GM13977 (cell line): ENCODE data around the gene ST7.

Experiments used
- DNase-seq: peaks from one replicate; pipeline ENCODE4 v3.0.0; 2012; ENCODE audit warnings: low spot score
- CTCF ChIP-seq: IDR thresholded peaks from 2 replicates; pipeline ENCODE4 v1.5.1; 2012; ENCODE audit warnings: mild to moderate bottlenecking, control low read depth; ENCODE audit not compliant: insufficient read depth; ENCODE audit errors: extremely low read depth, missing control alignments
- in situ Hi-C: fragments of 300-500 bp; cut with MboI; formaldehyde crosslinking; loops from one replicate; pipeline ENCODE4 v1.12.0; 2022; ENCODE audit warnings: low sequenced_read_pairs, low pct_unique_long_range_greater_than_20kb, mixed read lengths, inconsistent platforms; ENCODE audit not compliant: unreplicated experiment

ST7 gene

GRCh38 chr7:117193564-117193963 is 240.3 kb downstream of the ST7 start:
- in situ Hi-C loops = no loop called here
- no peak for DNase-seq
- TF ChIP-seq CTCF = no peak

GRCh38 chr7:117194445-117194844 is 241.1 kb downstream of the ST7 start:
- in situ Hi-C loops = no loop called here
- TF ChIP-seq CTCF = no peak

GRCh38 chr7:117195361-117196029 is 242.2 kb downstream of the ST7 start:
- no peak for TF ChIP-seq CTCF

More at GRCh38 chr7:117194445-117194844, 241.1 kb downstream of the ST7 start:
- DNase-seq = no peak

GRCh38 chr7:117200132-117200531 is 246.8 kb downstream of the ST7 start:
- in situ Hi-C loops = no loop called here
- DNase-seq = no peak
- no peak for TF ChIP-seq CTCF

More at GRCh38 chr7:117195361-117196029, 242.2 kb downstream of the ST7 start:
- DNase-seq = no peak
- in situ Hi-C loops = no loop called here

- TF ChIP-seq CTCF = no peak
- in situ Hi-C loops = no loop called here
Observed at GRCh38 chr7:117200786-117201458, 247.6 kb downstream of the ST7 start.

GRCh38 chr7:117202511-117202910 is 249.2 kb downstream of the ST7 start:
- no peak for TF ChIP-seq CTCF
- in situ Hi-C loops = no loop called here
- no peak for DNase-seq

More at GRCh38 chr7:117200786-117201458, 247.6 kb downstream of the ST7 start:
- no peak for DNase-seq
